Stimulated activated effector memory CD8-positive, alpha-beta T cell treated with anti-CD3 and anti-CD28 coated beads, Interleukin-12 subunit alpha, Interleukin-12 subunit beta, amount 100 ng/mL, for 72 hours (primary cell): ENCODE measurements around the gene GGACT.

Experiments used
- ATAC-seq: fragments of 150-1000 bp; cut with Tn5 transposase; 2 replicates; pipeline ENCODE4 v1.10.0; 2021
- DNase-seq, 2 donors: peaks; one replicate each; pipeline ENCODE4 v3.0.0; 2021 to 2022; ENCODE audit warnings: low spot score in 2 of 2
- H3K27ac Mint-ChIP-seq: one replicate; pipeline ENCODE4 v1.8.0; 2022; ENCODE audit warnings: mild to moderate bottlenecking, mixed read lengths
- H3K36me3 Mint-ChIP-seq: one replicate; pipeline ENCODE4 v1.8.0; 2022; ENCODE audit warnings: mild to moderate bottlenecking, mixed read lengths
- H3K4me1 Mint-ChIP-seq: one replicate; pipeline ENCODE4 v1.8.0; 2022; ENCODE audit warnings: mixed read lengths
- H3K4me3 Mint-ChIP-seq: one replicate; pipeline ENCODE4 v1.8.0; 2022; ENCODE audit warnings: mild to moderate bottlenecking, mixed read lengths
- H3K9me3 Mint-ChIP-seq: one replicate; pipeline ENCODE4 v1.8.0; 2022; ENCODE audit warnings: mixed read lengths

GGACT gene

GRCh38 chr13:100610391-100611347 lies 22.1 kb upstream of the GGACT start:
- Mint-ChIP-seq H3K36me3 (peaks cover 6% of the 10 kb centered on the region), H3K9me3 (no peaks in the 10 kb centered on the region), H3K27ac (peak overlapping the region; percentile 10), H3K4me1 (peaks cover 23% of the 10 kb centered on the region), H3K4me3 (no peak overlapping the region)
- ATAC-seq, result no peak
- no peak for DNase-seq

DNA sequence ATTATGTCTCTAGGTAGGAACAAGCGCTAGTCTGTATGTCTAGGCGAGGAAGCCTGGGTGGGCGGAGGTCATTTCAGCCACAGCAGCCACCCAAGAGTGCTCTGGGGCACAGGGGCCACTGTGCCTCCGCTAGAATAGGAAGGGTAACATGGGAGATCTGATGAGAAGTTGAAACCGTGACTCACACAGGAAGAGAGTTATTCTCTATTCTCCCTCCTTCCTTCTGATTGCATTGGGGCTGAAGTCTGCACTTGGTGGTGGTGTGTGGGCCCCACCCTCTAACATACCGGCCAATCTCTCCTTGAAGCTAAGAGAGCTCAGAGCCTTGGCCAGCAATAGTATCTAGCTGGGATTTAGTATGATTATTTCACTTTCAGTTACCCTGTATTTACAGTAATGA lies 20.3 kb upstream of the GGACT start:
- Mint-ChIP-seq H3K27ac (peak overlapping the region; percentile 74), H3K36me3 (peaks cover 20% of the 10 kb centered on the region), H3K4me3 (no peak overlapping the region), H3K9me3 (no peaks in the 10 kb centered on the region), H3K4me1 (peaks cover 23% of the 10 kb centered on the region)
- DNase-seq (peak in 1 of 2 donors; percentile 62), ATAC-seq (peak; percentile 98)

DNA sequence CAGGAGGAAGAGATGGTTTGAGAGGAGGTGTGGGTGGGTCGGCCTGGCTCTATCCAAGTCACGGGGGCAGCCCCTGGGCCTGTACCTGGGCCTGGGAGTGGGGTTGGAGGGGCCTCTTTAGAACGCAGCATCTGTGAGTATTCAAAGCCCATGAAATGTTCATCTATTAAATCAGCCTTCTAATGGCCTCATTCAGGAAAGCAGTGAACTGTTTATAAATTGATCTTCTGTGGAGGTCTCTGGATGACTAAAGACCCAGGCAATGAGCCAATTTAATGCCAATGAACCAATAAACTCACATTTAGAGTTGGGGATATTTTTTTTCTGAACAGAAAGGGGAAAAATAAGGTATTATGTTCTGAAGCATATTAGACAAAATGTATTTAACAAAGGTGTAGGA lies 19.9 kb upstream of the GGACT start:
- peaks cover 23% of the 10 kb centered on the region for H3K4me1 Mint-ChIP-seq
- no peak overlapping the region for H3K4me3 Mint-ChIP-seq
- peak overlapping the region; percentile 74 for H3K27ac Mint-ChIP-seq
- DNase-seq (no peak), ATAC-seq (no peak)
- H3K9me3 Mint-ChIP-seq, result no peaks in the 10 kb centered on the region
- peaks cover 22% of the 10 kb centered on the region for H3K36me3 Mint-ChIP-seq

DNA sequence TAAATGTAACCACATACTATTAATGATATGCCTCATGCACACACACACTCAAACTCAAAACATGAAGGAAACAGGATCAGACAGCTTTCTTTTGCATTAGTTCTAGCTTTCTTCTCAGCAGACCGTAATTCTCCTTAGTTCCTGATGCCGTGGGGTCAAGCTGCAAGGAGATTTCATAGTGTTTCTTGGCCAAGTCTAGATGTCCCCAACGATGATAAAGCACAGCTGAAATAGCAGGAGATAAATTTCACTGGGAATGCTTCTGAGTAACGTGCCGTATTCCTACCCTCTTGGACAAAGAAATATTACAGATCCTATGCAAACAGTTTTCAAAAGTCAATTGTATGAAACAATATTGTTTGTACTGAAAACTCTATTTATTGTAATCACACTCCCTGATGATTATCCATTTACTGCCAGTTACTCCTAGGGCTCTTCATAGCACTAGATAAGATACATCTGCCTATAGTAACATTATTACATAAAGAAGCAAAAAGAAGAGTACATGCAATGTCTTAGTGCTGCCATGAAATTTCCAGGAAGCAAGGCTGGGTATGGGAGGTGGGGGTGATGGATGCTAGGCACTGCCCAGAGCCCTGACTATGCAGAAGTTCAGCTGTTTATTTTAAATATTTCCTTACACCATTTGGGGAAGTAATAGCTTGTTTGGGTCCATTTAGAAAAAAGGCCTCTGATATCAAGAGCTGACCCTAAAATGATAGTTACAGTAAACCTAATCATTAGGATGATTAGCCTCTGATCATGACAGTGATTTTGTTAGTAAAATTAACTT lies 16.5 kb upstream of the GGACT start:
- H3K4me1 Mint-ChIP-seq, result peaks cover 17% of the 10 kb centered on the region
- no peaks in the 10 kb centered on the region for H3K9me3 Mint-ChIP-seq
- H3K36me3 Mint-ChIP-seq, result peaks cover 17% of the 10 kb centered on the region
- no peak overlapping the region for H3K4me3 Mint-ChIP-seq
- no peak for ATAC-seq
- no peak for DNase-seq
- peak overlapping the region; percentile 40 for H3K27ac Mint-ChIP-seq

- no peak overlapping the region for H3K27ac Mint-ChIP-seq
- H3K9me3 Mint-ChIP-seq, result no peaks in the 10 kb centered on the region
- no peaks in the 10 kb centered on the region for H3K4me1 Mint-ChIP-seq
Observed at GRCh38 chr13:100602493-100603111, 14.0 kb upstream of the GGACT start.

GRCh38 chr13:100601716-100602115 lies 13.1 kb upstream of the GGACT start:
- peaks cover 17% of the 10 kb centered on the region for H3K36me3 Mint-ChIP-seq
- no peak overlapping the region for H3K4me3 Mint-ChIP-seq
- ATAC-seq (no peak), DNase-seq (no peak)
- H3K9me3 Mint-ChIP-seq, result no peaks in the 10 kb centered on the region
- peak overlapping the region; percentile 54 for H3K27ac Mint-ChIP-seq
- no peaks in the 10 kb centered on the region for H3K4me1 Mint-ChIP-seq

More at GRCh38 chr13:100602493-100603111, 14.0 kb upstream of the GGACT start:
- Mint-ChIP-seq H3K4me3 (no peak overlapping the region), H3K36me3 (peaks cover 17% of the 10 kb centered on the region)
- DNase-seq (no peak), ATAC-seq (no peak)

GRCh38 chr13:100600915-100601314 lies 12.3 kb upstream of the GGACT start:
- ATAC-seq (no peak), DNase-seq (no peak)
- no peaks in the 10 kb centered on the region for H3K9me3 Mint-ChIP-seq
- no peak overlapping the region for H3K4me3 Mint-ChIP-seq
- H3K36me3 Mint-ChIP-seq, result peaks cover 17% of the 10 kb centered on the region
- no peaks in the 10 kb centered on the region for H3K4me1 Mint-ChIP-seq
- peak overlapping the region; percentile 54 for H3K27ac Mint-ChIP-seq

DNA sequence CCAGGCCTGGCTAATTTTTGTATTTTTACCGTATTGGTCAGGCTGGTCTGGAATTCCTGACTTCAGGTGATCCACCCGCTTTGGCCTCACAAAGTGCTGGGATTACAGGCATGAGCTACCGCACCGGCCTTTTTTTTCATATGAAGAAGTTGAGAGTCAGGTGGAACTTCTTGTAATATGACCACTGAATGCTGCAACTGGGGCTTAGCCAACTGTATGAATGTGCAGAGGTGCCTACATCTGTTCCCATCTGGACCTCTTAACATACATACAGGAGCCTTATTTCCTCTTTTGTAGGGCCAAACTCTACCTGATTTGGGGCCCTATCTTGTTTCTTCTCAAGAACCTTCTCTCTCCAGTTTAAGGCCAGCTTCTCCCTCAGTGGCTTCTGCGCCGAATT lies 11.9 kb upstream of the GGACT start:
- DNase-seq, result no peak
- peaks cover 17% of the 10 kb centered on the region for H3K36me3 Mint-ChIP-seq
- no peak for ATAC-seq
- H3K4me1 Mint-ChIP-seq, result no peaks in the 10 kb centered on the region
- H3K4me3 Mint-ChIP-seq, result no peak overlapping the region
- peak overlapping the region; percentile 54 for H3K27ac Mint-ChIP-seq
- no peaks in the 10 kb centered on the region for H3K9me3 Mint-ChIP-seq

DNA sequence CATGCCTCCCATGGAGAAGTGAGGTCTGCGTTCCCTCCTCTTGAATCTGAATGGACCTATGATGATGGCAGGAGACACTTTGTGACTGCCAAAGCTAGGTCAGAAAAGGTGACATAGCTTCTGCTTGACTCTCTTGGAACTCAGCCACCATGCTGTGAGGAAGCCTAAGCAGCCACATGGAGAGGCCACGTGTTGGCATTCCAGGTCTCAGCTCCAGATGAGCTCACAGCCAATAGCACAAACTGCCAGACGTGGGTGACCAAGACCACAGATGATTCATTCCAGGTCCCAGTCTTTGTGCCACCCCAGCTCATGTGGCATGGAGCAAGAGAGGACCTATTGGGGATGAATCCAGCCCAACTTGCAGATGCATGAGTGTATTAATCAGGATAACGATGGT lies 8.7 kb upstream of the GGACT start:
- no peaks in the 10 kb centered on the region for H3K9me3 Mint-ChIP-seq
- no peaks in the 10 kb centered on the region for H3K4me1 Mint-ChIP-seq
- DNase-seq (no peak), ATAC-seq (no peak)
- no peaks in the 10 kb centered on the region for H3K36me3 Mint-ChIP-seq
- H3K4me3 Mint-ChIP-seq, result no peak overlapping the region
- H3K27ac Mint-ChIP-seq, result no peak overlapping the region

DNA sequence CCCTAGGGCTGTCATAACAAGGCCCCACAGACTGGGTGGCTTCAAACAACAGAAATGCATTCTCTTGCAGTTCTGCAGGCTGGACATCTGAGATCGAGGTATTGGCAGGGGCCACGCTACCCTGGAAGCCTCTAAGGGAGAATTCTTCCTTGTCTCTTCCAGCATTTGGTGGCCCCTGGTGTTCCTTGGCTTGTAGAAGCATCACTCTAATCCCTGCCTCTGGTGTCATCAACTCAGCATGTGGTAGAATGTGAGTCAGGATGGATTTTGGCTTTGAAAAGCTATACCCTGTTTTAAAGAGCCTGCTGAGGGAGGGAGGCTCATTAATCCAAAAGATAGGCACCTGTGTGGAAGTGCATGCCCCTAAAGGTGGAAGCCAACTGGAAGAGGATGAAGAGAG lies 7.9 kb upstream of the GGACT start:
- H3K9me3 Mint-ChIP-seq, result no peaks in the 10 kb centered on the region
- H3K36me3 Mint-ChIP-seq, result no peaks in the 10 kb centered on the region
- DNase-seq (no peak), ATAC-seq (no peak)
- no peaks in the 10 kb centered on the region for H3K4me1 Mint-ChIP-seq
- no peak overlapping the region for H3K27ac Mint-ChIP-seq
- H3K4me3 Mint-ChIP-seq, result no peak overlapping the region

- no peak overlapping the region for H3K4me3 Mint-ChIP-seq
- H3K4me1 Mint-ChIP-seq, result no peaks in the 10 kb centered on the region
- no peaks in the 10 kb centered on the region for H3K36me3 Mint-ChIP-seq
Observed at GRCh38 chr13:100594731-100595130, 6.1 kb upstream of the GGACT start.

GRCh38 chr13:100594255-100594654 lies 5.7 kb upstream of the GGACT start:
- H3K27ac Mint-ChIP-seq, result no peak overlapping the region

More at GRCh38 chr13:100594731-100595130, 6.1 kb upstream of the GGACT start:
- Mint-ChIP-seq H3K27ac (no peak overlapping the region), H3K9me3 (no peaks in the 10 kb centered on the region)
- ATAC-seq (no peak), DNase-seq (no peak)

DNA sequence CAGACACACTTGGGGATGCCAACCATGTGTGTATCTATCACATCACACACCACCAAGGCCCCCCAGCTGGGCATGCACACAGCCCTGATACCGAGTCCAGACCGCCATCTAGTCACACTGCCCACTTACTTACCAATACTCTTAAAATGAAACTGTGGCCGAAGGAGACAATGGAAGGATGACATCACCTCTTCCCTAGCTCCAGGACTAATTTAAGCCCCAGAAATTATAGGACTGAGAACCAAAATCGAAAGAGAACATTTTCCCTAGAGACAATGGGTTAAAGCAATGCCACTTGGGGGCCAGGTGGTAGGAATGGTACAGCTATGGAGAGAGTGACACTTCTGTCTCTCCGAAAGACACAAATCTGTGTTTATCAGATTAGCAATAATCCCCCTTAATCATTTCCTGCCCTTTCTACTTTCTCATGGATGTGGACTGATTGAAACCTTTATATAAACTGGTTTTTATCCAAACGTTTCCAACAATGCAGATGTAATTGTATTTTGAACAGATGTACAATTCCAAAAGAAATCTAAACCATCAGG lies 663 bp upstream of the GGACT start:
- H3K27ac Mint-ChIP-seq, result peak overlapping the region; percentile 87
- H3K36me3 Mint-ChIP-seq, result peaks cover 4% of the 10 kb centered on the region
- H3K4me1 Mint-ChIP-seq, result peaks cover 27% of the 10 kb centered on the region
- no peak for DNase-seq
- no peaks in the 10 kb centered on the region for H3K9me3 Mint-ChIP-seq
- ATAC-seq, result no peak
- H3K4me3 Mint-ChIP-seq, result peak overlapping the region; percentile 75

More at GRCh38 chr13:100594255-100594654, 5.7 kb upstream of the GGACT start:
- H3K4me1 Mint-ChIP-seq, result peaks cover 2% of the 10 kb centered on the region
- H3K9me3 Mint-ChIP-seq, result no peaks in the 10 kb centered on the region
- DNase-seq (no peak), ATAC-seq (no peak)
- H3K4me3 Mint-ChIP-seq, result no peak overlapping the region
- H3K36me3 Mint-ChIP-seq, result no peaks in the 10 kb centered on the region

GRCh38 chr13:100584896-100585295 lies 3.7 kb downstream of the GGACT start:
- ATAC-seq, result no peak
- H3K9me3 Mint-ChIP-seq, result no peaks in the 10 kb centered on the region
- peaks cover 35% of the 10 kb centered on the region for H3K4me1 Mint-ChIP-seq

GRCh38 chr13:100581504-100581903 lies 7.1 kb downstream of the GGACT start:
- Mint-ChIP-seq H3K9me3 (no peaks in the 10 kb centered on the region), H3K36me3 (no peaks in the 10 kb centered on the region), H3K27ac (peak overlapping the region; percentile 35), H3K4me3 (no peak overlapping the region), H3K4me1 (peaks cover 14% of the 10 kb centered on the region)
- no peak for DNase-seq
- ATAC-seq, result peak; percentile 54

More at GRCh38 chr13:100584896-100585295, 3.7 kb downstream of the GGACT start:
- DNase-seq, result no peak
- Mint-ChIP-seq H3K4me3 (no peak overlapping the region), H3K36me3 (peaks cover 4% of the 10 kb centered on the region), H3K27ac (no peak overlapping the region)
